H1 (cell line): Measurements from ENCODE around the gene BARHL2. TPM values are rescaled to one million over a fixed set of nuclear protein-coding genes. Genes with fewer than 3 reads are reported as not detected.

Source experiments
- CTCF ChIA-PET: fragments of 300-600 bp; sonication (Branson Sonifier 250); formaldehyde crosslinking; loops from one replicate; lab custom pipeline; 2021; ENCODE audit not compliant: partially characterized antibody; lab: Charles Lee
- POLR2A ChIA-PET: fragments of 300-600 bp; sonication (Branson Sonifier 250); formaldehyde crosslinking; loops from one replicate; lab custom pipeline; 2021; ENCODE audit warnings: inconsistent platforms; ENCODE audit not compliant: partially characterized antibody; lab: Charles Lee
- DNase-seq, 2 experiments: peaks; one replicate each; pipeline versions ENCODE4 v3.0.0 to v3.0.0-alpha.2; 2010 to 2022; ENCODE audit warnings: low spot score in 2 of 2, low read depth in 1 of 2, mixed read lengths in 1 of 2
- FAIRE-seq: peaks from 2 replicates; lab custom pipeline; 2011; peaks lifted over from hg19 to GRCh38; lab: Jason Lieb, UNC
- H2AFZ ChIP-seq: 2 replicates; pipeline ENCODE4 v1.8.1; 2012; ENCODE audit warnings: low read length, inconsistent platforms
- H2AK5ac ChIP-seq: 2 replicates; pipeline ENCODE4 v1.6.1; 2013; ENCODE audit warnings: low read depth, low read length
- H2BK120ac ChIP-seq: replicated peaks from 2 replicates; pipeline ENCODE3; 2013; ENCODE audit warnings: low read depth, low read length, inconsistent platforms
- H2BK12ac ChIP-seq: 2 replicates; pipeline ENCODE4 v1.6.1; 2013; ENCODE audit warnings: low read depth, low read length
- H2BK15ac ChIP-seq: 2 replicates; pipeline ENCODE4 v1.6.1; 2013; ENCODE audit warnings: low read length
- H2BK20ac ChIP-seq: 2 replicates; pipeline ENCODE4 v1.6.1; 2013; ENCODE audit warnings: low read length
- H2BK5ac ChIP-seq: 2 replicates; pipeline ENCODE4 v1.6.1; 2013; ENCODE audit warnings: low read depth, low read length
- H3K14ac ChIP-seq: 2 replicates; pipeline ENCODE4 v1.6.1; 2013; ENCODE audit warnings: inconsistent platforms; ENCODE audit not compliant: insufficient read length
- H3K18ac ChIP-seq: 2 replicates; pipeline ENCODE4 v1.6.1; 2013; ENCODE audit warnings: low read length; ENCODE audit errors: extremely low read depth
- H3K23ac ChIP-seq: 2 replicates; pipeline ENCODE4 v1.6.1; 2013; ENCODE audit warnings: inconsistent platforms; ENCODE audit not compliant: insufficient read length
- H3K23me2 ChIP-seq: 2 replicates; pipeline ENCODE4 v1.6.1; 2013; ENCODE audit warnings: low read depth, low read length
- H3K27ac ChIP-seq: 2 replicates; pipeline ENCODE4 v1.6.1; 2011; ENCODE audit warnings: low read depth, low read length, inconsistent platforms
- H3K27me3 ChIP-seq, 4 experiments: replicated peaks in 1 of 4; 1 replicate in 1 of 4; 2 replicates in 3 of 4; pipeline versions ENCODE4 v1.6.1 to v1.8.1; 2011 to 2013; ENCODE audit warnings: low read length in 3 of 4, mild to moderate bottlenecking in 3 of 4, inconsistent platforms in 2 of 4, mixed read lengths in 2 of 4, moderate library complexity in 1 of 4; ENCODE audit not compliant: control insufficient read depth in 3 of 4, insufficient read depth in 3 of 4; ENCODE audit errors: extremely low read depth in 1 of 4
- H3K36me3 ChIP-seq, 4 experiments: 2 replicates each; pipeline versions ENCODE4 v1.6.1 to v1.8.1; 2011 to 2013; ENCODE audit warnings: mild to moderate bottlenecking in 4 of 4, low read length in 3 of 4, moderate library complexity in 2 of 4, control low read depth in 1 of 4, inconsistent platforms in 1 of 4; ENCODE audit not compliant: insufficient read depth in 4 of 4, control insufficient read depth in 2 of 4
- H3K4ac ChIP-seq: replicated peaks from 2 replicates; pipeline ENCODE3; 2013; ENCODE audit warnings: low read length, low read depth, mixed read lengths, inconsistent platforms; ENCODE audit not compliant: insufficient read length
- H3K4me1 ChIP-seq, 4 experiments: replicated peaks in 1 of 4; 1 replicate in 1 of 4; 2 replicates in 3 of 4; pipeline versions ENCODE4 v1.6.1 to v1.8.1; 2011 to 2013; ENCODE audit warnings: low read length in 3 of 4, inconsistent platforms in 2 of 4, mixed read lengths in 1 of 4; ENCODE audit not compliant: insufficient read depth in 4 of 4, control insufficient read depth in 3 of 4
- H3K4me2 ChIP-seq, 2 experiments: 2 replicates each; pipeline versions ENCODE4 v1.6.1 to v1.8.1; 2011 to 2013; ENCODE audit warnings: low read depth in 2 of 2, low read length in 2 of 2, control low read depth in 1 of 2, inconsistent platforms in 1 of 2, mild to moderate bottlenecking in 1 of 2; ENCODE audit not compliant: insufficient read depth in 1 of 2
- H3K4me3 ChIP-seq, 4 experiments: fragments of 200-600, 300-600 bp in 1 of 4; sonication (generic), shearing (Covaris generic), sonication (Bioruptor Twin) in 1 of 4; 2 replicates each; pipeline versions ENCODE4 v1.5.1 to v1.8.1; 2011 to 2016; ENCODE audit warnings: low read length in 4 of 4, low read depth in 3 of 4, control low read depth in 2 of 4, inconsistent platforms in 2 of 4, mild to moderate bottlenecking in 2 of 4, mixed read lengths in 1 of 4, moderate library complexity in 1 of 4; ENCODE audit not compliant: insufficient read depth in 2 of 4; ENCODE audit errors: extremely low read depth in 1 of 4
- H3K56ac ChIP-seq: replicated peaks from 2 replicates; pipeline ENCODE3; 2013; ENCODE audit warnings: low read depth, mild to moderate bottlenecking, mixed read lengths, low read length, inconsistent platforms; ENCODE audit not compliant: insufficient read length
- H3K79me1 ChIP-seq: 2 replicates; pipeline ENCODE4 v1.6.1; 2013; ENCODE audit warnings: low read depth, low read length, control low read depth
- H3K79me2 ChIP-seq, 2 experiments: 2 replicates each; pipeline versions ENCODE4 v1.6.1 to v1.8.1; 2012 to 2013; ENCODE audit warnings: low read length in 2 of 2, mild to moderate bottlenecking in 2 of 2, inconsistent platforms in 1 of 2; ENCODE audit not compliant: insufficient read depth in 2 of 2, control insufficient read depth in 1 of 2
- H3K9ac ChIP-seq, 4 experiments: replicated peaks in 1 of 4; 1 replicate in 1 of 4; 2 replicates in 3 of 4; pipeline versions ENCODE4 v1.6.1 to v1.8.1; 2011 to 2013; ENCODE audit warnings: low read depth in 3 of 4, low read length in 3 of 4, control low read depth in 2 of 4, mild to moderate bottlenecking in 2 of 4, moderate library complexity in 2 of 4, inconsistent platforms in 1 of 4; ENCODE audit errors: extremely low read depth in 1 of 4
- H3K9me3 ChIP-seq, 2 experiments: 2 replicates each; pipeline versions ENCODE4 v1.6.1 to v1.8.1; 2012 to 2013; ENCODE audit warnings: mild to moderate bottlenecking in 2 of 2, moderate library complexity in 2 of 2, control low read depth in 1 of 2, inconsistent platforms in 1 of 2, low read depth in 1 of 2, low read length in 1 of 2, mixed read lengths in 1 of 2; ENCODE audit not compliant: insufficient read depth in 2 of 2
- H4K20me1 ChIP-seq, 2 experiments: replicated peaks in 1 of 2; 2 replicates each; pipeline versions ENCODE3 to v1.8.1; 2011 to 2013; ENCODE audit warnings: inconsistent platforms in 2 of 2, low read length in 2 of 2, mild to moderate bottlenecking in 1 of 2; ENCODE audit not compliant: insufficient read depth in 2 of 2, control insufficient read depth in 1 of 2
- H4K5ac ChIP-seq: 2 replicates; pipeline ENCODE4 v1.6.1; 2013; ENCODE audit warnings: low read length, low read depth, mixed read lengths, inconsistent platforms; ENCODE audit not compliant: insufficient read length
- H4K8ac ChIP-seq: 2 replicates; pipeline ENCODE4 v1.8.0; 2013; ENCODE audit warnings: mild to moderate bottlenecking, moderate library complexity, low read length, inconsistent platforms; ENCODE audit not compliant: insufficient read depth; ENCODE audit errors: extremely low read depth
- H4K91ac ChIP-seq: replicated peaks from 2 replicates; pipeline ENCODE3; 2013; ENCODE audit warnings: low read length, mixed read lengths, inconsistent platforms; ENCODE audit not compliant: insufficient read length
- ATF2 ChIP-seq: IDR thresholded peaks from 2 replicates; pipeline ENCODE4 v1.6.1; 2012; ENCODE audit warnings: low read length, inconsistent platforms
- EGR1 ChIP-seq: IDR thresholded peaks from 2 replicates; pipeline ENCODE4 v1.6.1; 2011; ENCODE audit warnings: low read depth, low read length, borderline replicate concordance
- MAX ChIP-seq: IDR thresholded peaks from 2 replicates; pipeline ENCODE4 v1.6.1; 2012; ENCODE audit warnings: inconsistent platforms
- RAD21 ChIP-seq, 2 experiments: IDR thresholded peaks in 1 of 2; conservative IDR thresholded peaks in 1 of 2; 2 replicates each; pipeline ENCODE4 v1.6.1; 2011; ENCODE audit warnings: low read depth in 2 of 2, low read length in 2 of 2, improper control_type of control experiment in 1 of 2, inconsistent platforms in 1 of 2, mild to moderate bottlenecking in 1 of 2, moderate library complexity in 1 of 2
- WGBS, 2 experiments: shearing (Covaris generic) in 1 of 2; methylation state at CpG; one replicate each; pipeline versions ENCODE4 v1.1.6 to v1.1.7; 2013 to 2015; ENCODE audit warnings: low lambda C conversion rate in 2 of 2, mixed read lengths in 2 of 2, inconsistent platforms in 1 of 2, low coverage in 1 of 2, missing lambda C conversion rate in 1 of 2; ENCODE audit not compliant: insufficient replicate concordance in 2 of 2, insufficient coverage in 1 of 2, insufficient read length in 1 of 2; ENCODE audit errors: extremely low coverage in 1 of 2, missing lambda C conversion rate in 1 of 2; 5-methylcytosine and 5-hydroxymethylcytosine counted together
- polyA plus RNA-seq, 7 experiments: library from polyadenylated mRNA; depleted of rRNA in 3 of 7; stranded (reverse) in 5 of 7; unstranded in 2 of 7; fragments of >200 nt in 5 of 7; fragments of 200-250 nt in 2 of 7; gene quantifications; 1 replicate in 5 of 7; 2 replicates in 1 of 7; 4 replicates in 1 of 7; pipeline versions ENCODE4 v1.2.1 to v1.2.3, GENCODE V29; 2011 to 2013; ENCODE audit warnings: missing spikeins in 2 of 7, mixed read lengths in 2 of 7
- total RNA-seq: library from RNA; stranded (reverse); fragmentation: NEBNext Ultra II Directional; extraction: Animal tissue kit (Norgen Biotek cat#: 25700); gene quantifications from 2 replicates; pipeline ENCODE4 v1.2.1, GENCODE V29; 2021
- TF ChIP-seq, protein P1 (sequence below): IDR thresholded peaks from 2 replicates; pipeline ENCODE4 v1.6.1; 2012; ENCODE audit warnings: inconsistent platforms
- TF ChIP-seq, protein P2 (sequence below): IDR thresholded peaks from 2 replicates; pipeline ENCODE4 v1.6.1; 2011; ENCODE audit warnings: low read length, improper control_type of control experiment

The BARHL2 gene
- total and polyA plus RNA-seq, 2 of the 8 experiments (the other 6 are each of a cell fraction or from before 2014, with no cell fraction given), result 0.15 TPM; not detected in 1

GRCh38 chr1:90729504-90730242 lies 12.6 kb upstream of the BARHL2 start:
- Histone ChIP-seq H3K36me3 (peaks cover 0 to 7% (median 0%) of the 10 kb centered on the region in 4 experiments; a peak in 1 of 8 replicates), H3K56ac (no peak overlapping the region), H2BK20ac (no peak overlapping the region), H3K4me1 (peaks cover 14 to 41% (median 27%) of the 10 kb centered on the region in 4 experiments), H2BK120ac (no peak overlapping the region), H3K79me1 (no peaks in the 10 kb centered on the region), H2BK5ac (no peak overlapping the region), H3K14ac (no peak overlapping the region), H3K9me3 (no peaks in the 10 kb centered on the region), H2BK15ac (no peak overlapping the region), H3K27ac (no peak overlapping the region), H3K18ac (no peak overlapping the region), H4K5ac (no peak overlapping the region), H3K27me3 (peaks cover 64 to 94% (median 86%) of the 10 kb centered on the region in 4 experiments), H4K8ac (no peak overlapping the region), H3K23me2 (peaks cover 8% of the 10 kb centered on the region; the same call in 1 of the 2 replicates), H4K20me1 (peaks cover 8 to 14% of the 10 kb centered on the region in 2 experiments), H3K4ac (no peak overlapping the region), H3K23ac (no peak overlapping the region), H3K4me2 (peak overlapping the region; percentile 62 to 90), H2BK12ac (no peak overlapping the region), H4K91ac (no peak overlapping the region), H3K4me3 (peak overlapping the region in 3 of 4 experiments; percentile 36 to 55 (median 37); a peak in 5 of 8 replicates), H2AFZ (no peak overlapping the region), H3K79me2 (no peaks in the 10 kb centered on the region), H3K9ac (no peak overlapping the region), H2AK5ac (no peak overlapping the region)
- WGBS, 2 experiments, result 4% methylated on average over 32 of the region's 36 CpGs; no CpG with 5 or more reads in 1 of the 2 experiments
- ChIA-PET POLR2A (interaction anchor here (0.7 to 3.9 kb wide), 5 partner anchors 9 to 292 kb away, joined by 3 to 16 read pairs (median 3); partner anchors contain the start of gene ZNF644), CTCF (interaction anchor here (0.7 to 12.8 kb wide), 45 partner anchors 8 to 557 kb away, joined by 3 to 139 read pairs (median 5); partner anchors contain the start of gene BARHL2)
- peak in 1 of 2 experiments; percentile 92 for DNase-seq
- no peak for FAIRE-seq
- TF ChIP-seq EGR1, result peak; percentile 17; the same call in 1 of the 2 replicates
- TF ChIP-seq ATF2, result no peak
- TF ChIP-seq RAD21 (IDR thresholded peaks at IDR 0.05 in 1 of 2, conservative IDR thresholded peaks at IDR 0.05 in 1 of 2; ENCODE audit: low read depth in 2 of 2, low read length in 2 of 2), result peak; percentile 80 to 89
- TF ChIP-seq, protein P1, sequence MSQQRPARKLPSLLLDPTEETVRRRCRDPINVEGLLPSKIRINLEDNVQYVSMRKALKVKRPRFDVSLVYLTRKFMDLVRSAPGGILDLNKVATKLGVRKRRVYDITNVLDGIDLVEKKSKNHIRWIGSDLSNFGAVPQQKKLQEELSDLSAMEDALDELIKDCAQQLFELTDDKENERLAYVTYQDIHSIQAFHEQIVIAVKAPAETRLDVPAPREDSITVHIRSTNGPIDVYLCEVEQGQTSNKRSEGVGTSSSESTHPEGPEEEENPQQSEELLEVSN, result peak; percentile 97
- TF ChIP-seq, protein P2, sequence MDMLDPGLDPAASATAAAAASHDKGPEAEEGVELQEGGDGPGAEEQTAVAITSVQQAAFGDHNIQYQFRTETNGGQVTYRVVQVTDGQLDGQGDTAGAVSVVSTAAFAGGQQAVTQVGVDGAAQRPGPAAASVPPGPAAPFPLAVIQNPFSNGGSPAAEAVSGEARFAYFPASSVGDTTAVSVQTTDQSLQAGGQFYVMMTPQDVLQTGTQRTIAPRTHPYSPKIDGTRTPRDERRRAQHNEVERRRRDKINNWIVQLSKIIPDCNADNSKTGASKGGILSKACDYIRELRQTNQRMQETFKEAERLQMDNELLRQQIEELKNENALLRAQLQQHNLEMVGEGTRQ, result no peak
- TF ChIP-seq MAX, result peak; percentile 65
